Measurements from ENCODE around the gene KCNE4. TPM values are rescaled to one million over a fixed set of nuclear protein-coding genes. Genes with fewer than 3 reads are reported as not detected.

The KCNE4 gene
- total RNA-seq, 1 donor from 2014 or later, result 133 TPM

GRCh38 chr2:223084873-223085272 lies 32.9 kb downstream of the KCNE4 start:
- DNase-seq (ENCODE audit: low spot score), result no peak

DNA sequence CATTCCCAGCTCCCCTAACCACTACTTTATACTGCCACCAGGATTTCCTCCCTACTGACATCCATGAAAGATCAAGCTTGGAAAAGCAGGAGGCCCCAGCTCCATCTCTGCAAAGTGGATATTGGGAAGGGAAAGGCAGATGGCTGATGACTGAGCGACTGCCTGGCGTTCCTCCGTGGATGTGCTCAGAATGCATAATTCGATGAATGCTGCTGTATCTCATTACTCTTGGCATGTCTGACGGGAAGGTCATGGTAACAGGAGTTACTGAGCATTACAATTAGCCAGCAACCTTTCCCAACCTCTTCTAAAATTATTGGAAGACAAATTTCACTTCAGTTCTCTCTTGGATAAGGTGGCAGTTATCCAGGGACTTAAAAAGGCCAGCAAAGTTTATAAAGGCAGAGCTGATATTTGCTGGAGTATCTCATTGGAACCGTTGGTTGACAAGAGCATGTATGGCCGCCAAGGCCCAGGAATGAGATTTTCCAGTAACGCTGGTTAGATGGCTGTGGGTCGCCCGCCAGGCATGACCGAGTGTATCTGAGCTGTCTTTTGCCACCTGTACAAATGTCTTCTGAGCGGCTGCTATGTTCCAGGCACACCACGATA lies 34.5 kb downstream of the KCNE4 start:
- no peak for DNase-seq (ENCODE audit: low spot score)

DNA sequence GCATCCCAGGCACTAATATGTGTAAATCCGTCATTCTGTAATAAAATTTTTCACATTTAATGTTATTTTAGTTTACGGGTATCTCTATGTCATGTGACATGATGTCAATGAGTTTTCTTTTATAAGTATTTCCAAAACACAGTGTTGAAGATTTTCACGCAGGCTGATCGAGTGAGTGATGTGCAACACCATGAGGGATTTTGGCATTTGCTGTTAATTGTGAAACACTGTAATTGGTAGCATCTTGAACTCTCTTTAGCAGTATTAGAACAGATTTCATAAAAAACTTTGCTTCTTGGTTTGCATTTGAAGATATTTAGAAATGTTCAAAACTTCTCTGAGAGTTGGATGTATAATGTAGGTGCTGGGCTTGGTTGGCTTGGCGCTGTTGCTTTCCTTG lies 35.5 kb downstream of the KCNE4 start:
- DNase-seq (ENCODE audit: low spot score), result no peak

DNA sequence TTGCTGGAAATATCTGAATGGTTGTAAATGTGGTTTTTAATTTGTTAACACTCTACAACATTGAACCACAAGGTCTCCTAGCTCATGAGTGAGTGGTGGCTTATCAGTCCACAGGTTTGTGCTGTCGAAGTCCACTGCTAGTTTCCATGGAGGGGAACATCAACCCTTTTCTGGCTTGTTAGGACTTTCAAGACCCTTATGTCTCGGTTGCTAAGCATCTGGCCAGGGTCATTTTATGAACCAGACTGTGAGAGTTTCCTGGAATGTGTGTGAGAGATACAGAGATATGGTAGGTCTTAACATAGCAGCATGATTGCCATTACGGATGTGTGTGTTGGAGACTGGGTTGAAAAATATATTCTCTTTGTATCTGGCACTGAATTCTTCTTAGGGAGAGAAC lies 36.9 kb downstream of the KCNE4 start:
- DNase-seq (ENCODE audit: low spot score), result peak; percentile 43

- DNase-seq (ENCODE audit: low spot score), result no peak
These were observed 38.0 kb downstream of the KCNE4 start for GRCh38 chr2:223090039-223090438.

DNA sequence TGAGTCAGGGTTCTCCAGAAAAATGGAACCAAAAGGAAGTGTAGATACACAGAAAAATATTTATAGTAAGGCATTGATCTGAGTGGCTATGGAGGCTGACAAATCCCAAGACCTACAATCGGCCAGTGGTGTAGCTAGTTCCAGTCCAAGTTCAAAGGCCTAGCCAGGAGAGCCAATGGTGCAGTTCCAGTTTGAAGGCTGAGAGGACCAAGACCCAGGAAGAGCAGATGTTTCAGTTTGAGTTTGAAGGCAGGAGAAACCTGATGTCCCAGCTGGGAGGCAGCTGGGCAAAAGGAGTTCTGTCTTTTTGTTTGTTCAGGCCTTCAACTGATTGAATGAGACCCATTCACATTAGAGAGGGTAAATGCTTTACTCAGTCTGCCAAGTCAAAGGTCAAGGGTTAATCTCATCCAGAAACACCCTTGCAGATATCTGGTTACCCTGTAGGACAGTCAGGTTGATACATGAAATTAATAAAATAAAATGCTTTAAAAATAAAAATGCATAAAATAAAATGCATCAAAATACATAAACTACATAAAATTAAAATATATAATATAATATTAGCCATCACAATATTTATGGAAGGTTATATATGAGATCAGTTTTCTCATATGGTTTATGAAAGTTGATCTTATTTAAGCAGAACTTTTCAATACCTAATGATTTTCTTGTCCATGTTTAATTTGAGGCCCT lies 38.7 kb downstream of the KCNE4 start:
- DNase-seq (ENCODE audit: low spot score), result no peak

GRCh38 chr2:223092667-223093066 lies 40.7 kb downstream of the KCNE4 start:
- DNase-seq (ENCODE audit: low spot score), result no peak

DNA sequence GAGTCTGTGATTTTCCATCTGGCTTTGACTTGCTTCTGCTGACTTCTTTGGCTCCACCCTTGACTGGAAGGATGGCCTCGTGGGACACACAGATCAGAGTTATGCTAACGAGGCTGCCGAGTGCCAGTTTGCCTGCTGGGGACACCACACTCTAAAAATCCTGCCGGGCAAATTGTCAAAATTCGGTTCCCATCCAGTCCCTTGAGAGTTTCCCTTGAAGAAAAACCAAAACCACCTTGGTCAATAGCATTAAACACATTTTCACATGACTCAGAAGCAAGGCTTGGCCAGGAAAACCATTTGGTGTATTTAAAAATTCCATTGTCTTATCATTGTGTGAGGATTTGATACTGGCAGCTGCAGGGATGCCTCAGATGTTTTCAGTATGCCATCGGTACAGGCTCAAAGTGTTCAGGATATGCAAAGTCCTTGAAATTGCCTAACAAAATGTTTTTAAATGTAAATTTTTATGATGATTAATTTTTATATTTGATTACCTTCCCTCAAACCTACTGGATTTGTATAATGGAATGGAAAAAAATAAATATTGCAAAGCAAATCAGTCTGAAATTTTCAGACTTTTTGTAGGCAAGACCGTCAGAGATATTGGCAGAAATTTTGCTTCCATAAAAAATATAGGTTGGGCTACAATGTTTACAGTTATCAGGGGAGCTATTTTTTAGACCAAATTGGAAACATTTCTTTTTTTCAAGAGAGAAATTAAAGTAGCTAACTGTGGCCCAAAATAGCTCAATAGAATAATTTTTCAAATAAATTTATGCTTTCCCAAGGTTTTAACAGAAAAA lies 41.6 kb downstream of the KCNE4 start:
- DNase-seq (ENCODE audit: low spot score), result no peak

DNA sequence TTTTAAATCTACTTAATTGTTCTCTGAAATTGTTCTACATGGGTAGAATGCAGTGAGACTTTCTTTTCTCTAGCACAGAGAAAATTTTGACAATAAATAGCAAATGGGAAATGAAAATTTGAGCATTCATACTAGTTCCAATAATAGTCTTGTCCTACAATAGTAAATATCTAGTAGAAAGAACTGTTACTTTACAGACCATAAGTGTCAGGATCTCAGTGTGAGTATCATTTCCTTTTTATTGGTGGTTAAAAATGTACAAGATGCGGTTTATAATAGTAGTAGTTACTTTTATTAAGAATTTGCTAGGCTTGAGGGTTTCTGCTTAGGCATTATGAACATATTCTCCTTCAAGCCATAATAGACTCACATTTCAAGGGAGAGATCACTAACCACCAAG lies 43.2 kb downstream of the KCNE4 start:
- no peak for DNase-seq (ENCODE audit: low spot score)

DNA sequence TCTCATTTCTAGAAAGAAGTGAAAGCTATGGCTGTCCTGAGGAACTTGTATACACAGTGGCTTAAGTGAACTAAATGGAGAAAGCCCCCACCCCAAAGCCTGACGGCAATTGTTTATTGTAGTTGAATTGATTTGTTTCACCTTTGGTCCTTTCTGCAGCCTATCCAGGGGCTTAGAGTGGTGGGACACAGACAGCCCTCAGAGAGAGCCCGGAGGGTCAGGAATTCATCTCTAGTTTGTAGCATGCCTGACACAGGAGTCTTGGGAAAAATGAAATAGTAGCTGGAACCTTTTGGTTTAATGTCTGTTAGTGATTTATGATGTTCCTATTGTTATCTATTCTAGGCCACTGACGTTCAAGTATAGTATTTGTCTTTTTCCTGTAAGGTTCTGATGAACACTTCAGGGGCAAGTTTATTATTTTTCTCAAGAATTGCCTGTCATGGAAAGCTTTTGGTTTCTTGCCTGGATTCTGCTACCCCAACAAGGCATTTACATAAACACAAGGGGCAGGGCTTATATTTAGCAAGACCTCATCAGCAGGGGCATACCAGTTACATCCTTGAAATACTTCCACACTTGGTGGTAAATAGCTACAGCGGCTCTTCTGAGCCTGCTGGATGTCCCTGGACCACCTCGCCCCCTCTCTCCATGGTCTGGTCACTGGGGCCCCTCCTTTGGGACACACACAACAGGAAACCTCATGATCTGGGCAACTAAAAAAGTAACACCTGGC lies 44.4 kb downstream of the KCNE4 start:
- DNase-seq (ENCODE audit: low spot score), result no peak

DNA sequence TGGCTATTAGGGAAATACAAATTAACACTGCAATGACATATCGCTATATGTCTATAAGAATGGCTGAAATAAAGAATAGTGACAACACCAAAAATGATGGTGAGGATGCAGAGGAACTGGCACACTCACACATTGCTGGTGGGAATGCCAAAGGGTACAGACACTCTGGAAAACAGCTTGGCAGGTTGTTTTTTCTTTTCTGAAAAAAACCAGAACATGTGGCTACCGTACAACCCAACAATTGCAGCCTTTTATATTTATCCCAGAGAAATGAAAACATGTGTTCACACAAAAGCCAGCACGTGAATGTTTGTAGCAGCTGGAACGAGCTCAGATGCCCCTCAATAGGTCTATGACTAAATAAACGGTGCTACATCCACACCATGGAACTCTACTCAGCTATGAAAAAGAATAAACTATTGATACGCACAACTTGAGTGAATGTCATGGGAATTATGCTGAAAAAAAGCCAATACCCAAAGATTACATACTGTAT lies 45.9 kb downstream of the KCNE4 start:
- DNase-seq (ENCODE audit: low spot score), result no peak

DNA sequence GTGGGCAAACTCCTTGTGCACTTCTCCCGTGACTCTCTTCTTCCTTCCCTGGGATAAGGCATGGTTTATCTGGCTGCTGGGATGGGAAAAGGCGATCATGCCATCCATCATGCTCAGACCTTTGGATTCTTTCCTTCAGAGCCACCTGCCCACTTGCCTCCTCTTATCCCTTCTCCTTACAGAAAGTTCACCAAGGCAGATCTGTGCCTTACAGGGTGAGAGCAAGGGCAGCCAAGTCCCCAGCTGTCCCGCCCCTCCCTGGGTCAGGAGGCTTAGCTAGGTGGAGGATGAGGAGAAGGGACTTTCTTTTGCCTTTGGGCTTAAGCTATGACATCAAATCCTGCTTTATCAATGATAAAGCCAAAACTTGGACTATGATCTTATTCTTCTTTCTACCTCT lies 47.6 kb downstream of the KCNE4 start:
- no peak for DNase-seq (ENCODE audit: low spot score)

- peak; percentile 98 for DNase-seq (ENCODE audit: low spot score)
These were observed 48.1 kb downstream of the KCNE4 start for GRCh38 chr2:223100061-223100511.

DNA sequence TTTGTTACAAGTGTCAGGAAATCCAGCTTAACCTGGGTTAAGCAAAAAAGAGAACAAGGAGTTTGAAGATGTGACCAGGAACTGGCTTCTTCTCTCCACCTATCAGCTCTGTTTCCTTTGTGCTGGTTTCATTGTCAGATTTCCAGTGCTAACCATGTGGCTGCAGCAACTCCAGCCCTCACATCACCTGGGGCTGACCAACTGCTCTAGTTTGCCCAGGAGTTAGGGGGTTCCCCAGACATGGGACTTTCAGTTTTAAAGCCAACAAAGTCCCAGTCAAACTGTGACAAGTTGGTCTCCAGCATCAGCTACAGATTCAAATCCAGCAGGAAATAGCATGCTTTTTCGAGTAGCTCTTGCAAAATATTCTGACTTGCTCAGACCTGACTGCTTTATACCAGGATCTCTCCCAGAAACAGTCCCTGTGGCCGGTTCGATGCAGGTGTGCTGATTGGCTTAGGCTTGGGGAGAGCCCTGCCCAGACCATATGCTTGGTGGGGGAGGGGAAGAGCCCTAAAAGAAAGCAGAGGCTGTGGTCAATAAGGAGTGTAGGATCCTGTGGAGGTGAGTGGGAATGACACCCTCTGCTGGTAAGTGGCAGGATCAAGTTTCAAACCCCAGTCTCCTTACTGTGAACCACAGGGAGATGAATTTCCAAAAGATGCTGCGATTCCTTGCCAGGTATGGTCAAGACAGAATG lies 49.5 kb downstream of the KCNE4 start:
- no peak for DNase-seq (ENCODE audit: low spot score)

- DNase-seq (ENCODE audit: low spot score), result no peak
These were observed 50.0 kb downstream of the KCNE4 start for GRCh38 chr2:223102040-223102400.

GRCh38 chr2:223102450-223102849 lies 50.5 kb downstream of the KCNE4 start:
- DNase-seq (ENCODE audit: low spot score), result no peak

DNA sequence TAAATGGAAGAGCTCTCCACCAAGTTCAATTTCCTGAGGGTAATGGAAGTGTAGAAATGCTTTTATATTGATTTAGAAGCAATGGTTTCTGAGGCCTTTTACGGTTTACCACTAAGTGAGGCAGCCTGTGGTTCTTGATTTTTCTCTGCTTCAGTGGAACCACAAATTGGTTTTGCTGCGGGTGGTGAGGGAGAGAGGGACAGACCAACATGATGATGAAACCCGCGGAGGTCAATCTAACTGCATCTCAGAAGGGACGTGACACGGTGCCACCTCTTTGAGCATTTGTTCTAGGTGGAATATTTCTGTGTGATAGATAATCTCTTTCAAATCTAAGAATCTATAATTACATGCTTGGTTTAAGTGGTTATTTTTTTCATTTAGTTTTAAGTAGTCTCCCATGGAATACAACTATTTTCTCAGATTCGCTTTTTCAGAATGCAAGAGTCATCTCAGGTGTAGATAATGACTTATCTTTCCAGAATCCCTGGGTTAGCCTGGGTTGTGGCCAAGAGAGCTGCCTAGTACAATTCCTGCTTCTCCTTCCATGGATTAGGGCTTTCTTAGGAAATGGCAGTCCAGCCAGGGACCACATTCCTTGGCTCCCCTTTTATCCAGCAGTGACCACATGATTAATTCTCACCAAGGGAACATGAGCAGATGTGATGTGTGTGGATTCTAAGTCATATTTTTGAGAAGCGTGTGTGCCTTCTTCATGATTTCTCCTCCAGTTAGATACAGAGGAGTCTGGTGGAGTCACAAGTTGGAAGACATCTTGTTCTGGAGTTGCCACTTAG lies 52.5 kb downstream of the KCNE4 start:
- no peak for DNase-seq (ENCODE audit: low spot score)
